Lower leg skin (tissue), 4 donors: Measurements from ENCODE around the gene QRICH2. TPM values are rescaled to one million over a fixed set of nuclear protein-coding genes. Genes with fewer than 3 reads are reported as not detected.
"Not testable (repeated sequence)": the region's sequence is repeated elsewhere in the genome, so short reads cannot be mapped to it uniquely, and the experiment has no call there.

Experiments used
- DNase-seq, 2 donors: peaks; one replicate each; pipeline ENCODE4 v3.0.0-alpha.2; 2019; ENCODE audit warnings: low spot score in 2 of 2
- H3K4me3 ChIP-seq: fragments of 200-600 bp; sonication (generic); 2 replicates; pipeline ENCODE4 v1.5.1; 2017; ENCODE audit warnings: mild to moderate bottlenecking, low read depth; ENCODE audit not compliant: poor library complexity, severe bottlenecking
- POLR2A ChIP-seq, 2 donors: fragments of 450-650 bp; IDR thresholded peaks; one replicate each; pipeline ENCODE4 v1.6.1; 2016 to 2017; ENCODE audit warnings: antibody characterized with exemption in 2 of 2, mild to moderate bottlenecking in 1 of 2, moderate library complexity in 1 of 2
- WGBS, 2 donors: methylation state at CpG; one replicate each; pipeline ENCODE4 v1.1.5; 2018; 5-methylcytosine and 5-hydroxymethylcytosine counted together
- intact Hi-C: fragments of 100-400 bp; cut with DNase I; formaldehyde crosslinking; loops from one replicate; pipeline ENCODE4 v1.15.0; 2023; ENCODE audit warnings: low total_unique reads
- total RNA-seq, 4 donors: library from RNA; depleted of rRNA; stranded (reverse); fragments of >200 nt; gene quantifications; one replicate each; pipeline ENCODE4 v1.1.0, GENCODE V29; 2016
- TF ChIP-seq, protein P1 (sequence below), 3 donors: fragments of 450-650 bp; IDR thresholded peaks; one replicate each; pipeline ENCODE4 v1.5.1; 2016; ENCODE audit warnings: antibody characterized with exemption in 3 of 3, mild to moderate bottlenecking in 3 of 3, moderate library complexity in 2 of 3

Gene QRICH2
- total RNA-seq, 4 donors from 2014 or later, result 0.88 to 3.3 (median 1.8) TPM

DNA sequence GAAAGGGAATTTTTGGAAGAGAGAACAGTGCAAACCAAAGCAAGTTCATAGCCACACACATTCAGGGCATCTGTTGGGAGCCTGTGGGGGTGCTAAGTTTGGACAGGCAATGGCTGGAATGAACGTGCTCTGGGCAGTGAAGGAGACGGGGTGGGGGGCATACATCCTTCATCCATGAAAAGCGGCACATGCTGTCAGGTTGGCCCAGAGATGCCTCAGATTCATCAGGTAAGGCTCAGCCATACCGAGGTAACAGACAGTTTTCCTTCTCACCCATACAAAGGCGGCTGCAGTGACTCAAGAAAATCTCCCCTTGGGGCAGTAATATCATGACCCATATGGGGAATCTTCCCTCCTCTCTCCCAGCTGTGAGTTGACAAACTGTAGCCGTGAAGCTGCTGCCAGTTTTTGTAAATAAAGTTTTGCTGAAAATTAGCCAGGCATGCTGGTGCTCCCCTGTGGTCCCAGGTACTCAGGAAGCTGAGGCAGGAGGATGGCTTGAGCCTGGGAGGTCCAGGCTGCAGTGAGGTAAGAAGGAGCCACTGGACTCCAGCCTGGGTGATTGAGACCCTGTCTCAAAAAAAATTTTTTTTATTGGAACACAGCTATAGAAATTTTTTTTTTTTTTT lies 52.2 kb downstream of the QRICH2 start:
- DNase-seq, result peak in 1 of 2 donors; percentile 53

DNA sequence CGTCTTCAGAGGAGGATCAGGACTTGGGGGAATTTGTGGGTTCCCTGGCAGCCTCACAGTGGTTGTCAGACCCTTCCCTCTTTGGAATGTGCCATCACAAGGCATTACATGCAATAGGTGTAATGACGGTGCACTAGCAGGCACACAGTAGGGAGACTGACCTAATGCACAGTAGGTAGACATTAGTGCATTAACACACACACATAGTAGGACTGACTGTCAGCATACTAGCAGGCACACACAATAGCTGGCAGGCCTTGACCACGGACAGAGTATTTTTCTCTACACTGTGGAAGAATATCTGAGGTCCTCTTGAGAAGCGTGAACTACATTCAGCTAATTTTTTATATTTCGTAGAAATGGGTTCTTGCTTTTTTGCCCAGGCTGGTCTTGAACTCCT lies 53.8 kb downstream of the QRICH2 start:
- H3K4me3 ChIP-seq, result no peak overlapping the region
- TF ChIP-seq, protein P1, sequence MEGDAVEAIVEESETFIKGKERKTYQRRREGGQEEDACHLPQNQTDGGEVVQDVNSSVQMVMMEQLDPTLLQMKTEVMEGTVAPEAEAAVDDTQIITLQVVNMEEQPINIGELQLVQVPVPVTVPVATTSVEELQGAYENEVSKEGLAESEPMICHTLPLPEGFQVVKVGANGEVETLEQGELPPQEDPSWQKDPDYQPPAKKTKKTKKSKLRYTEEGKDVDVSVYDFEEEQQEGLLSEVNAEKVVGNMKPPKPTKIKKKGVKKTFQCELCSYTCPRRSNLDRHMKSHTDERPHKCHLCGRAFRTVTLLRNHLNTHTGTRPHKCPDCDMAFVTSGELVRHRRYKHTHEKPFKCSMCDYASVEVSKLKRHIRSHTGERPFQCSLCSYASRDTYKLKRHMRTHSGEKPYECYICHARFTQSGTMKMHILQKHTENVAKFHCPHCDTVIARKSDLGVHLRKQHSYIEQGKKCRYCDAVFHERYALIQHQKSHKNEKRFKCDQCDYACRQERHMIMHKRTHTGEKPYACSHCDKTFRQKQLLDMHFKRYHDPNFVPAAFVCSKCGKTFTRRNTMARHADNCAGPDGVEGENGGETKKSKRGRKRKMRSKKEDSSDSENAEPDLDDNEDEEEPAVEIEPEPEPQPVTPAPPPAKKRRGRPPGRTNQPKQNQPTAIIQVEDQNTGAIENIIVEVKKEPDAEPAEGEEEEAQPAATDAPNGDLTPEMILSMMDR (IDR thresholded peaks at IDR 0.05), result no peak
- no peak for TF ChIP-seq POLR2A (IDR thresholded peaks at IDR 0.05)
- 91 to 96% methylated on average over 5 of the region's 5 CpGs for WGBS, 2 donors
- intact Hi-C loops, result no loop called here
- no peak for DNase-seq

More for the DNA sequence above, 52.2 kb downstream of the QRICH2 start:
- no peak overlapping the region for H3K4me3 ChIP-seq
- WGBS, 2 donors, result 61 to 76% methylated on average over 6 of the region's 6 CpGs
- intact Hi-C loops, result no loop called here
- no peak for TF ChIP-seq POLR2A (IDR thresholded peaks at IDR 0.05)
- TF ChIP-seq, protein P1 (IDR thresholded peaks at IDR 0.05), result no peak

DNA sequence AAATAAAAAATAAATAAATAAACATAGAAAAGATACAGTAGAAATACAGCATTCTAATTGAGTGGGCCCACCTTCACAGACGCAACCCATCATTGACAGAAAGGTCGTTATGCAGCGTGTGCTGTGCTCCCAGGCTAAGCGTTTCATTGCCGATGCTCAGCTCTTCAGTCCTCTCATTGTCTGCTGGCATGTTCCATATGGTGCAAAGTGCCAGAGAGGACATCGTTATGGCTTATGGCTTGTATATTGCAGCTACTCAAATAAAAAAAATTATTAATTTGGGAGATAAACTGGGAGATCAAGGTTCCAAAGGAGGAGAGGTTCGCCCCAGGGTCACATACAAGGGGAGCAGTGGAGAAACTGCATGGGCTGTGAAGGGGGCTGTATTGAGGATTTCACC lies 54.2 kb downstream of the QRICH2 start:
- TF ChIP-seq POLR2A (IDR thresholded peaks at IDR 0.05), result no peak
- TF ChIP-seq, protein P1 (IDR thresholded peaks at IDR 0.05), result no peak
- WGBS, 2 donors, result 90 to 93% methylated on average over 7 of the region's 7 CpGs
- DNase-seq, result no peak
- no peak overlapping the region for H3K4me3 ChIP-seq
- intact Hi-C loops, result no loop called here

DNA sequence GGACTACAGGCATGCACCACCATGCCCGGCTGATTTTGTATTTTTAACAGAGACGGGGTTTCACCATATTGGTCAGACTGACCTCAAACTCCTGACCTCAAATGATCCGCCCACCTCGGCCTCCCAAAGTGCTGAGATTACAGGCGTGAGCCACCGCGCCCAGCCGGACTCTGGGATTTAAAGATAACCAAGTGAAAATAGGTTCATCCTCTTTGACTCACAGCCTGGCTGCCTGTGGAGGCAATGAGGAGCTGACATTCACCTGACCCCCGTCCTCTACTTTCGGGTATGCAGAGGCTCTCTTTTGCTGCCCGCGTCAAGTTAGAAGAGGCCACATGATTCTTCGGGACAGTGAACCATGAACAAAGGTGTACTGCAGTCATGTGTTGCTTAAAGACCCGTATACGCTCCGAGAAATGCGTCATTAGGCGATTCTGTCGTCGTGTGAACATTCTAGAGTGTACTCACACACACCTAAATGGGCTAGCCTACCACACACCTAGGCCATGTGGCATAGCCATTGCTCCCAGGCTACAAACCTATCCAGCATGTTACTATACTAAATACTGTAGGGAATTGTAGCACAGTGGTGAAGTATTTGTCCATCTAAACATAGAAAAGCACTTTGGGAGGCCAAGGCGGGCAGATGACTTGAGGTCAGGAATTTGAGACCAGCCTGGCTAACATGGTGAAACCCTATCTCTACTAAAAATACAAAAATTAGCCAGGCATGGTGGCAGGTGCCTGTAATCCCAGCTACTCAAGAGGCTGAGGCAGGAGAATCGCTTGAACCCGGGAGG lies 54.9 kb downstream of the QRICH2 start:
- H3K4me3 ChIP-seq, intact Hi-C loops: not testable (repeated sequence)
- DNase-seq, result peak in 1 of 2 donors; percentile 81
- WGBS, 2 donors, result 87 to 91% methylated on average over 23 of the region's 23 CpGs

DNA sequence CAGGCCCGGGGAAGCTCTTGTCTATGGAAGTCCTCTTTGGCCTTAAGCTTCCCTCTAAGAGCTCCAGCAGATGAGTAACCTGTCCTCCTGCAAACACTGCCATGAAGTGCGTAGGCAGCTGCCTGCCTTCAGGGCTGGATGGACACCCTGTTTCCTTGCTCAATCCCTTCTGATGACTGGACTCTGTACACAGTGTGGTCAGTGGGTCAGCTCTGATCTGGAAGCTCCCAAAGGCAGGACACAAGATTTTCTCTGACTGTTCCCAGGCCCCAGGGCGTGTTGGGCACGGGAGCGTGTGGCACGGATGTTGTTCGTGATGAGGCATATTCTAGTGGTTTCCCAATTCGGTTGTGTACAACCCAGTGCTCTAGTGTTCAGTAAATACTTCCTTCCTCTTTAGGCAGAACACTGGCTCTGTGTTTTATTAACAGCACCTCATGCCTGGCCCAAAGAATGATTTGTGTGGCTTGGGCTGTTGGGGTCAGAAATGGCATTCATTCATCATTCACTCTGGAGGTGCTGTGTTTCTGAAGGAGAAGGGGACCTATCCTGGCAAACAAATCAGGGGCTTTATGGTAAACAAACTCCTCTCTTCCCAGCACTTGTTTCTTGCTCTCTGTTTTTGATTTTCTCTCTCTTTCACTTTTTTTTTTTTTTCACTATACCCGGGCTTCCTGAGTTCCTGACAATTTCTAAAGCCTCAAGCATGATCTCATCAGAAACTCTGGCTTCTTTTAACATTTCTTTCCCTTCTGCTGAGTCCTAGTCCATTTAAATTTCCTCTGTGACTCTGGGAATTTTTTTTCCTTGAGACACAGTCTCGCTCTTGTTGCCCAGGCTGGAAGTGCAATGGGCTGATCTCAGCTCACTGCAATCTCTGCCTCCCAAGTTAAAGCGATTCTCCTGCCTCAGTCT lies 55.8 kb downstream of the QRICH2 start:
- intact Hi-C loops, result no loop called here
- no peak overlapping the region for H3K4me3 ChIP-seq
- TF ChIP-seq, protein P1 (IDR thresholded peaks at IDR 0.05), result no peak
- TF ChIP-seq POLR2A (IDR thresholded peaks at IDR 0.05), result no peak
- 29 to 45% methylated on average over 11 of the region's 11 CpGs for WGBS, 2 donors
- peak; percentile 81 to 93 for DNase-seq
